ENCODE data around the gene DHX35.

GRCh38 chr20:38965264-38965663 lies 3.1 kb downstream of the DHX35 start:
- no peak for TF ChIP-seq CTCF (IDR thresholded peaks at IDR 0.05)
- no peak for TF ChIP-seq EP300 (IDR thresholded peaks at IDR 0.05)

Data from tibial nerve (tissue), 4 donors.